22Rv1 (cell line): Measurements from ENCODE around the gene MYRIP.

ENCODE experiments used
- CTCF ChIP-seq: fragments of 450-650 bp; IDR thresholded peaks from 2 replicates; pipeline ENCODE4 v1.5.1; 2017; ENCODE audit warnings: mild to moderate bottlenecking
- ZFX ChIP-seq: fragments of 450-650 bp; IDR thresholded peaks from 2 replicates; pipeline ENCODE4 v1.6.1; 2017; ENCODE audit warnings: antibody characterized with exemption, borderline replicate concordance

- TF ChIP-seq CTCF (no peak), ZFX (no peak)
These were observed 244.3 kb downstream of the MYRIP start for GRCh38 chr3:40053663-40054062.
